GM23338 (cell line): Measurements from ENCODE around the gene DPYD. TPM values are rescaled to one million over a fixed set of nuclear protein-coding genes. Genes with fewer than 3 reads are reported as not detected.

Source experiments
- ATAC-seq: fragments of 200-7000 bp; cut with Tn5 transposase; 3 replicates; pipeline ENCODE4 v1.9.1; 2020
- DNase-seq: peaks from one replicate; pipeline ENCODE4 v3.0.0-alpha.2; 2015; ENCODE audit warnings: low spot score
- H2AFZ ChIP-seq: fragments of 200-600 bp; sonication (generic); 2 replicates; pipeline ENCODE4 v1.8.0; 2016; ENCODE audit warnings: antibody characterized with exemption, mild to moderate bottlenecking, moderate library complexity
- H3F3A ChIP-seq: fragments of 200-600 bp; sonication (generic); replicated peaks from 2 replicates; pipeline ENCODE4 v1.8.0; 2017; ENCODE audit warnings: antibody characterized with exemption, mixed run types, low read depth
- H3K27ac ChIP-seq: fragments of 200-600 bp; sonication (generic); 2 replicates; pipeline ENCODE4 v1.6.1; 2016; ENCODE audit warnings: low read depth
- H3K27me3 ChIP-seq: fragments of 200-600 bp; sonication (generic); 2 replicates; pipeline ENCODE4 v1.8.0; 2016; ENCODE audit warnings: mild to moderate bottlenecking, mixed run types, moderate library complexity; ENCODE audit not compliant: insufficient read depth
- H3K36me3 ChIP-seq: fragments of 200-600 bp; sonication (generic); 2 replicates; pipeline ENCODE4 v1.8.0; 2016; ENCODE audit warnings: mild to moderate bottlenecking; ENCODE audit not compliant: insufficient read depth
- H3K4me1 ChIP-seq: fragments of 200-600 bp; sonication (generic); 2 replicates; pipeline ENCODE4 v1.8.0; 2016; ENCODE audit warnings: mild to moderate bottlenecking, moderate library complexity; ENCODE audit not compliant: insufficient read depth
- H3K4me2 ChIP-seq: fragments of 200-600 bp; sonication (generic); 2 replicates; pipeline ENCODE4 v1.7.1; 2017; ENCODE audit warnings: mixed run types
- H3K4me3 ChIP-seq: fragments of 200-600 bp; sonication (generic); 2 replicates; pipeline ENCODE4 v1.6.1; 2016; ENCODE audit warnings: mixed run types
- H3K79me2 ChIP-seq: fragments of 200-600 bp; sonication (generic); replicated peaks from 2 replicates; pipeline ENCODE4 v1.8.0; 2017; ENCODE audit warnings: mild to moderate bottlenecking; ENCODE audit not compliant: insufficient read depth
- H3K9me2 ChIP-seq: fragments of 200-600 bp; sonication (generic); 2 replicates; pipeline ENCODE4 v1.8.0; 2017; ENCODE audit not compliant: insufficient read depth
- H4K20me1 ChIP-seq: fragments of 200-600 bp; sonication (generic); replicated peaks from 2 replicates; pipeline ENCODE4 v1.8.0; 2017; ENCODE audit warnings: mild to moderate bottlenecking; ENCODE audit not compliant: insufficient read depth
- H3K27ac Mint-ChIP-seq: 2 replicates; pipeline ENCODE4 v1.8.0; 2020; ENCODE audit warnings: inconsistent platforms, mild to moderate bottlenecking, moderate library complexity, mixed read lengths
- H3K27me3 Mint-ChIP-seq: 3 replicates; pipeline ENCODE4 v1.8.0; 2022; ENCODE audit warnings: low read depth, mild to moderate bottlenecking, moderate library complexity, mixed read lengths, inconsistent platforms; ENCODE audit not compliant: insufficient read depth, poor library complexity
- H3K36me3 Mint-ChIP-seq: 3 replicates; pipeline ENCODE4 v1.8.0; 2021; ENCODE audit warnings: low read depth, mild to moderate bottlenecking, inconsistent platforms, moderate library complexity, mixed read lengths
- H3K4me1 Mint-ChIP-seq: 3 replicates; pipeline ENCODE4 v1.8.0; 2020; ENCODE audit warnings: mild to moderate bottlenecking, inconsistent platforms, mixed read lengths
- H3K4me3 Mint-ChIP-seq: 3 replicates; pipeline ENCODE4 v1.8.0; 2021; ENCODE audit warnings: moderate library complexity, mild to moderate bottlenecking, inconsistent platforms, mixed read lengths
- H3K9me3 Mint-ChIP-seq: 3 replicates; pipeline ENCODE4 v1.8.0; 2020; ENCODE audit warnings: moderate library complexity, mild to moderate bottlenecking, inconsistent platforms, mixed read lengths
- EZH2phosphoT487 ChIP-seq: fragments of 200-600 bp; sonication (generic); IDR thresholded peaks from one replicate; pipeline ENCODE4 v1.8.1; 2018; ENCODE audit warnings: antibody characterized with exemption; ENCODE audit not compliant: unreplicated experiment
- POLR2AphosphoS5 ChIP-seq: IDR thresholded peaks from 2 replicates; pipeline ENCODE4 v1.6.1; 2016; ENCODE audit warnings: antibody characterized with exemption, low read depth
- STAT1 ChIP-seq: IDR thresholded peaks from one replicate; pipeline ENCODE4 v1.6.1; 2016; ENCODE audit warnings: antibody characterized with exemption; ENCODE audit not compliant: unreplicated experiment
- ZNF114 ChIP-seq: fragments of 250-450 bp; sonication (Bioruptor Pico); IDR thresholded peaks from 2 replicates; pipeline ENCODE4 v1.5.0; 2020; ENCODE audit warnings: mild to moderate bottlenecking, moderate library complexity
- ZNF462 ChIP-seq: fragments of 250-450 bp; sonication (Bioruptor Pico); IDR thresholded peaks from 2 replicates; pipeline ENCODE4 v1.5.0; 2020; ENCODE audit warnings: mild to moderate bottlenecking, moderate library complexity
- polyA plus RNA-seq: library from polyadenylated mRNA; unstranded; fragments of >200 nt; fragmentation: Nextera tagmentation; extraction: Ambion mirVana; gene quantifications from 2 replicates; pipeline ENCODE4 v1.2.1, GENCODE V29; 2016
- total RNA-seq: library from RNA; depleted of rRNA; stranded (reverse); fragments of >200 nt; shearing (Covaris generic); gene quantifications from 2 replicates; pipeline ENCODE4 v1.2.3, GENCODE V29; 2014

The DPYD gene
- total and polyA plus RNA-seq, 2 experiments from 2014 or later: 0.50 to 1.6 TPM

DNA sequence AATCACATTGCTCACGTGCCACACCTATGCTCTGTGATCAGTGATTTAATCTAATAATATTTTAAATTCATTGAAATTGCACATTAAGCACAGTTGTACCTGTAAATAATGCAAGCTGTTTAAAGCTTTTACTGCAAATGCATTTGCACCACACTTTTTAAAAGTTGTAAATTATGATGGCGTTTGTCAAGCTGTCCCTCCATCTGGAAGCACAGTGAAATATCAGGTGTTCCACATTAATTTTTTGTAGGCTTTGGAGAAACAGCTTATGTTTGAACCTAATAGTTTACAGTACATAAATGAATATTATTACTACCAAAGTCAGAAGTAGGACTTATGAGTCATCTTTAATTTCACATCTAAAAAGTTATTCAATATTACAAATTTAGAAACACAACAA, 3.0 kb upstream of the DPYD start:
- H3K4me3 Mint-ChIP-seq: no peak overlapping the region
- no peak for ATAC-seq
- Histone ChIP-seq H3K79me2 (no peaks in the 10 kb centered on the region), H3K27ac (no peak overlapping the region), H3K4me1 (peaks cover 10% of the 10 kb centered on the region), H3F3A (no peaks in the 10 kb centered on the region), H3K4me3 (no peak overlapping the region), H3K9me2 (no peaks in the 10 kb centered on the region), H3K27me3 (peaks cover 16% of the 10 kb centered on the region), H2AFZ (no peak overlapping the region), H3K4me2 (no peak overlapping the region), H3K36me3 (no peaks in the 10 kb centered on the region), H4K20me1 (no peaks in the 10 kb centered on the region)
- H3K9me3 Mint-ChIP-seq: no peaks in the 10 kb centered on the region
- TF ChIP-seq EZH2phosphoT487: no peak
- TF ChIP-seq POLR2AphosphoS5: no peak
- no peak for TF ChIP-seq ZNF462 (CRISPR knock-in tag)
- no peak for TF ChIP-seq STAT1
- TF ChIP-seq ZNF114 (CRISPR knock-in tag): no peak
- no peaks in the 10 kb centered on the region for H3K27me3 Mint-ChIP-seq
- no peaks in the 10 kb centered on the region for H3K36me3 Mint-ChIP-seq
- H3K4me1 Mint-ChIP-seq: peaks cover 18% of the 10 kb centered on the region
- no peak overlapping the region for H3K27ac Mint-ChIP-seq
- no peak for DNase-seq

DNA sequence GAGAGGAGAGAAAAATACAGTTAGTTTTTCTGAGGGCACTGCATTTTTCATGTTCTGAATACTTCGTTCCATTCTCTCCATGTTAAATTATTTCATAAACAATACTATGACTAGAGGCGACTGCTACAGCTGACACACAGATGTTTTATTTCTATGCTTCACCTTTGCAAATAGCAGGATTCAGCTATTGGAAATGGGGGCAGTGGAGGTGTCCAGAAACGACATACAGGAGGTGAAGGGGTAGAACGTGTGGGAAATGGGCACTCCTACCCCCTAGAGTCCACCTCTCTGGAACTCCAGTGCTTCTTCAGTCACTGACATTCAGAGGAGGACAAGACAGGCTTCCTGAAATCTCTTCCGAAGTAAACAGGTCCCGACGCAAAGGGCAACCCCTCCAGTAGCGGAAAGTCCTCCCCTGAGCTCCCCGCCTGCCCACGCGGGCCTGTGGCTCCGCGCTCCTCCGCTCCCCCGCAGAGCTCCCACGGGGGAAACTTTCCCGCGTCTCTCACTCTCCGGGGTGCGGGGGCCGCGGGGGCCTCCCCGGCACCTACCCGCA, 480 bp downstream of the DPYD start:
- H3K4me3 Mint-ChIP-seq: peak overlapping the region; percentile 88
- peak; percentile 31 for ATAC-seq
- no peak for TF ChIP-seq ZNF462 (CRISPR knock-in tag)
- TF ChIP-seq POLR2AphosphoS5: no peak

More for the DNA sequence above, 480 bp downstream of the DPYD start:
- Histone ChIP-seq H4K20me1 (no peaks in the 10 kb centered on the region), H3K27me3 (peaks cover 21% of the 10 kb centered on the region), H3K4me2 (peak overlapping the region; percentile 99), H3K79me2 (no peaks in the 10 kb centered on the region), H3K9me2 (no peaks in the 10 kb centered on the region), H2AFZ (peak overlapping the region; percentile 95), H3F3A (no peaks in the 10 kb centered on the region), H3K36me3 (no peaks in the 10 kb centered on the region), H3K27ac (no peak overlapping the region), H3K4me3 (peak overlapping the region; percentile 57), H3K4me1 (peaks cover 10% of the 10 kb centered on the region)
- peak; percentile 30 for DNase-seq
- Mint-ChIP-seq H3K27me3 (peaks cover 2% of the 10 kb centered on the region), H3K9me3 (no peaks in the 10 kb centered on the region), H3K4me1 (peaks cover 18% of the 10 kb centered on the region), H3K27ac (no peak overlapping the region), H3K36me3 (no peaks in the 10 kb centered on the region)
